A172 (cell line): ENCODE results near the gene OLFM1. TPM values are rescaled to one million over a fixed set of nuclear protein-coding genes. Genes with fewer than 3 reads are reported as not detected.
"Not testable (repeated sequence)": the region's sequence is repeated elsewhere in the genome, so short reads cannot be mapped to it uniquely, and the experiment has no call there.

Experiments used
- DNase-seq: peaks from one replicate; pipeline ENCODE4 v3.0.0-alpha.2; 2015; ENCODE audit warnings: low spot score
- total RNA-seq: library from RNA; depleted of rRNA; stranded (reverse); fragments of >200 nt; shearing (Covaris generic); gene quantifications from 2 replicates; pipeline ENCODE4 v1.2.3, GENCODE V29; 2014

Gene OLFM1
- total RNA-seq, 1 experiment from 2014 or later, result 65.4 TPM

DNA sequence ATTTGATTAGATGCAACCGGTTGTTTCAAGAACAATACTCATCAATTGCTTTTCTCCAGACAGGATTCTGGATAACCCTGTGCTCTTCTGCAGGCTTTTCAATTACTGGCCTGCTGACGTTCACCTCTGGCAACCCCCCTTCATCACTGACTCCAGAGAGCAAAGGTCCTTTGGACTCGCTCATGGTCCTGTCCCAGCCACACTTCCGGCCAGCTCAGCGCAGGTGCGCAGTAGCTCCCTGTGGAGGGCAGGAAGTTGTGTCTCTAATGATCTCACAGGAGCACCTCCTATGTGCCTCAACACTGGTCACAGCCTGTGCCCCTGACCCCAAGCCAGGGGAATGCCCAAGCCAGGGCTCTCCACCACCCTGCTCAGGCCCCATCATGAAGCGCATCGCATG lies 44.0 kb downstream of the OLFM1 start:
- no peak for DNase-seq

DNA sequence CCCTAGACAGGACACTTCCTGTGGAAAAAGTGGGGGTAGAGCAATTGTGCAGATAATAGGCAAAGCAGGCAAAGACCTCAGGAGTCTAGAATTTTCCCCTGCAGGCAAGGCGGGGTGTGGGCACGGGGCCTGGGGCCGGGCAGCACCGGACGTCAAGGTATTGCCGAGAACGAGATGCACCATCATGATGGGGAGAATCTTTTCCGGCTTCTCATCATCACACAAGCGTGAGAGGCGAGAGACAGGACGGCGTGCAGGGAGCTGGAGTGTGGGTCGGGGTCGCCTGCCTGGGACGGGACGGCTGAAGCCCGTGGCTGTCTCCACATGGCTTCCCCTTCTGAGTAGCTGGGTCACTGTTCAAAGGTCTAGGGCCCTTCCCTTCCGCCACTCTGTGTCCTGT lies 44.5 kb downstream of the OLFM1 start:
- no peak for DNase-seq

DNA sequence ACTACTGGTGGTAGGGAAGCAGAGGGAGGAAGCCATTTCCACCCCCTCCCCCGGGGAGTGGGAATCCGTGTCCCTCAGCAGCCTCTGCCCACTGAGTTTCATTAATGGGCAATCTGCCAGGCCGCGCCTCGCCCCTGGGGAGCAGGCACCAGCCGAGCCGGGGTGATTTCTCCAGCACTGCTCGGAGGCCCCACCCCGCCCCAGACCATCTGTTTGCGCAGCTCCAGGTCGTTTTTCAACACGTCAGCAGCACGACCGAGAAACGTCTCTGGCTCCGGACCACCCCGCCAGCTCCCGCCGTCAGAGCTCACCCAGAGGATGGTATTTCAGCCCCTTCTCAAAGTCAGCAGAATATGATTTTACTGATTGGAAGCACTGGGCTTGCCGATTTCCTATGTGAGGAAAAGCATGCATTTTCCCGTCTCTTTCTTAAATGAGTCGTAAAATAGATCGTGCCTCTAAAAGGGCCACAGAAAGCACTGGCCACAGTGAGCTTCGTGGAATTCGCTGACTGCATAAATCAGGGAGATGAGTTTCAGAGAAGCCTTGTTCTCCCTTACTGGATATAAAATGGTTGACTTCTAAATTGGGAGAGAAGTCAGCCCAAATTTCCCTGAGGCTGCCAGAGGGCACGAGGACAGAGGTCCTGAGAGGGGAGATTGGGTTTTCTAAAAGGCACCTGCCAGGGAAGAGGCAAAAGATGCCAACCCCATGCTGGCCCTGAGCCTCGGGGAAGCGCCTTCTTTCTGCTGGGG lies 47.0 kb downstream of the OLFM1 start:
- DNase-seq, result no peak

DNA sequence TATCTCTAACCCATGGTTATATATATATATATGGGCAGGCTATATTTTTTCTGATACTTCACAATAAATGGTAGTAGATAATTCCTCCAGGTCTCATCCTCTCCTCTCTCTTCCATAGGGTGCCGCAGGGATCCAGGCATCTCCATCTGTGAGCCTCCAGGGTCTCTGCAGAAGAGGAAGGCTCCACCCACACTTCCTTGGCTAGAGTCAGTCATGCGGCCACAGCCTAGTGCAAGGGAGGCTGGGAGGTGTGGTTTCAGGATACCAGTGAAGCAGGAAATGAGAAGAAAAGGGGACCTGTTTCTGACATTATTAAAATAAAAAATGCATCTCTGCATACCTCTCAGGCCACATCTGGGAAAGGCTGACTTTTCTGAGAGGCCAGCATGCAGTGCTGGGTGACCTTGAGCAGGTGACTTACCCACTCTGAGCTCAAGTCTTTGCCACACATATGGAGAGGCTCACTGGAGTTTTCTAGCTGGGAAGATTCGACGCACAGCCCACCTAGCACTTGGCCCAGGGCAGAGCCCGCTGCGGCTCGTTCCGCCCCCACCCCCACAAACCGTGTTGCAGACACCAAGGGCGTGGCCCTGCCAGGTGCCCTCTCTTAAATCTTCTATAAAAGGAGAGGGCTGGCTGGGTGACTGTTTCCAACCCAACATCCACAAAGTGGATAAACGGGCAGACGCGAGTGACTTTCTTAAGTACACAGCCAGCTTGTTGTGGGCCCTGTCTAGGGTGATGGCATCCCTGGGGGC lies 47.9 kb downstream of the OLFM1 start:
- no peak for DNase-seq

DNA sequence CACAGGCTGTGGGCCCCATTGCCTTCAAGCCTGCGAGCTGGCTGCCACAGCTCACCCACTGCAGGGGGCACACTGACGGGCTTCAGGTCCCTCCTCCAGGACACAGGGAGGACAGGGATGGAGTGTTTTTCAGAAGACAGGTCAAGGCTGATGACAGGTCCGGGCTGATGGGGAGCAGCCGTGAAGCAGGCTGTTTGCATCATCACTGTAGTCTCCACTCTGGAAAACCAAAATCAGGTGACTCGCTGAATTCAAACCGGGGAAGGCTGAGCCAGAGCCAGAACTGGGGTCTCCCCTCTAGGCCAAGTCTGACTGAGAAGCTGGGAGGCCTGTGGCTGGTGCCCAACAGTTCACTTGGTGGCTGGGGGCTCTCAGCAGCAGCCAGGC lies 48.5 kb downstream of the OLFM1 start:
- no peak for DNase-seq

DNA sequence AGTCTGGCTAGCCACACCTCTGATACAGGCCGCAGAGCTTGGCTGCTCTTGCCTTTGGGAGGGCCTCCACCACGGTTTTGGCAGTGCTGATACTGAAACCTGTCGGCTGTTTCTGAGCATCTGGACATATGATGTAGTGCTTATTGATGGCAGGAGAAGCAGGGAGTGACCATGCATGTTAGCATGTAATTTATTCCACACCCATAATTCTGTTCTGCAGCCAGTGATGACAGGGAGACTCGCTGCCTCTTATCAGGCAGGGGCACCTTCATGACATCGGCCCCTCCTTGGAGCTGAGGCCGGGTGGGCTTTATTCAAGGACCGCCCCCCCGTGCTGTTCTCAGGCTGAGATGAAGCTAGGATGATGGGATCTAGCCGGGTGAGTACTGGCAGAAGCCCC lies 49.0 kb downstream of the OLFM1 start:
- DNase-seq, result no peak

DNA sequence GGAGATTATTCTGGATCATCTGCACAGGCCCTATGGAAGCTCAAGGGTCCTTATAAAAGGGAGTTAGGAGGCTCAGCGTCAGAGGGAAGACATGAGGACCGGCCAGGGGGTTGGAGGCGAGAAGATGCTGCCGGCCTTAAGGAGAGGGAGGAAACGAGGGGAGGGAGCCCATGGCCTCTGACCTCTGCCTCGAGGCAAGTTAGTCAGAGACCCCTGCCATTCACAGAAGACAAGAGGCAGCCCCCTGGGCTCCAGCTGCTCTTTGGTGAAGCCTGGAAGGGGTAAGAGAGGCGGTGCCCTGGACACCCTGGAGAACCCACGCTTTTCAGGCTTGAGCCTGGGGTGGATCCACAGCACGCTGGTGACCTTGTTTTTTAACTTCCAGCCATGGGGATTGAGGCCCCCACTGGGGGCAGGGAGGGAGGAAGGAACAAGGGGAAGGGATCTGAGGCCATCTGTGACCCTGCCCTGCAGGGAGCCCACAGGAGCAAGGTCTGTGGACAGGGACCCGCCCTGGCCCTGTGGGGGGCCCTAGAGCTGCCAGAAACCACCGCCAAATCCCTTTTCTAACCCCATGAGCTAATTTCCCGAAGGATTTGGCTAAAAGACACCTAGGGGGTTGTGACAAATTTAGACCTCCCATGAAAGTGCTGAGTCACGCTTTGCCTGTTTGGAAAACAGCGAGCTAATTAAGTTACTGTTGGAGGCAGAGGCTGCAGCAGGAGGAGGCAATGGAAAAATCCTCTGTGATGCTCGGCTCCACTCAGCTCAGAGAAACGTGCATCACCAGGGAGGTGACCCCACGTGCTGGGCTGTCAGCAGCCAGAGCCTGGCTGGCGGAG lies 49.7 kb downstream of the OLFM1 start:
- peak; percentile 91 for DNase-seq

DNA sequence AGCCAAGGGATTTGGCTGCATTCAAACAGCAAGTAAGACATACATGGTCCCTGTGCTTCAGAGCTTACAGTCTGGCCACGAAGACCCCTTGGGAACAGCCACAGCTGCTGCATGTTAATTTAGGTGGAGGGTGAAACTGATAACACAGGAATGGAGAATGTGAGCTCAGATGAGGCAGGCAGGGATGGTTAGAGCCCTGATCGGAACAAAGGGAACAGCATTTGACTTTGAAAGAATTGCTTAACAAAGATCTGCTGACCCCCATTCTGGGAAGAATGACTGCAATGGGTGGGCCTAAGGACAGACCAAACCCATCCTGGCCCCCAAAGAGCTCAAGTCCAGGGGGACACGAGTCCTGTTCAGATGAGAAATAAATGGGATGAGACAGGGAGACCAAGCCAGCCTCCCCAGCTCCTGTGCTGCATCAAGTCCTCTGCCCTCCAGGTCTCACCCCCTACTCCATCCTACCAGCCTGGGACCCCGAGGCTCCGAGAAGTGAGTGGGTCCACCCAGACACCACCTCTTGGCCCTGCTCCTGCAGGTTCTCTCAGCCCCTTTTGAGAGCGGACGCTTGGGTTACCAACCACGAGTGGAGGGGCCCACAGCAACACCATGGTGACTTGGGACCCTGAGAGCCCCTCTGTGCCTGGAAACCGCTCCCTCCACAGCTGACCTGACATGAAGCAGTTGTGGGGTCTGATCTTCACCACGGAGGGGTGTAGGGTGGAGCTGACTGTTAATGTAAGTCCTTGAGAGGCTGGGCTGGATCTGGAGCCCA lies 50.8 kb downstream of the OLFM1 start:
- DNase-seq, result no peak

DNA sequence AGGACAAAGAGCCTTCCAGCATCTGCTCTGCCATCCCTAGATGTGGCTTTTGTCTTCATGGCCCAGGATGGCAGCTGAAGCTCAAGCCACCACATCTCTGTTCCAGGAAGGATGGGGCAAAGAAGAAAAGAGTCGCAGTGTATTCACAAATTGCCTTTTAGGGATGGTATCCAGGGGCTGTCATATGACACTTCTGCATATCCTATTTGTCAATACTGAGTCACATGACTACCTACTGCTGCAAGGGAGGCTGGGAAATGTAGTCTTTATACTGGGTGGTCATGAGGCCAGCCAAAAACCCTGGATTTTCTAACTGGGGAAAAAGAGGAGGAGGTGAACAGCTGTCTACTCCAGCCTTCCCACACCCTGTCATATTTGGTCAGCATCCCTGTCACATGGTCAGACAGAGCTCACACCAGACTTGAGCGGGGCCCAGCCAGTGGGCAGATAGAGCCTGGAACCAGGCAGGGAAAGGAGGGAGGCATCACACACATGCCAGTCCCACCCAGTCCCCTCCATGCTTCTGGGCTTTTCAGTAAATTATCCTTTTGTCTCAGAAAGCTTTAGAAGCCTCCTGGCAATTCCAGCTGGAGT lies 52.0 kb downstream of the OLFM1 start:
- no peak for DNase-seq

DNA sequence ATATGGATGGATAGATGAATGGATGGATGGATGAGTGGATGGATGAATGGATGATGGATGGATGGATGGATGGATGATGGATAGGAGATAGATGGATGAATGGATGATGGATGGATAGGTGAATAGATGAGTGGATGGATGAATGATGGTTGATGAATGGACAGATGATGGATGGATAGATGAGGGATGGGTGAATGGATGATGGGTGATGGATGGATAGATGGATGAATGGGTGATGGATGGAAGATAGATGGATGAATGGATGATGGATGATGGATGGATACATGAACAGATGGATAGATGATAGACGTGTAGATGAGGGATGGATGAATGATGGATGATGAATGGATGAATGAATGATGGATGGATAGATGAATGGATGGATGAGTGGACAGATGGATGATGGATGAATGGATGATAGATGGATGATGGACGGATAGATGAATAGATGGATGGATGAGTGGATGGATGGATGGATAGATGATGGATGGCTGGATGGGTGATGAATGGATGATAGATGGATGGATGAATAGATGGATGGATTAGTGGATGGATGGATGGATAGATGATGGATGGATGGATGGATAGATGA lies 53.8 kb downstream of the OLFM1 start:
- no peak for DNase-seq

DNA sequence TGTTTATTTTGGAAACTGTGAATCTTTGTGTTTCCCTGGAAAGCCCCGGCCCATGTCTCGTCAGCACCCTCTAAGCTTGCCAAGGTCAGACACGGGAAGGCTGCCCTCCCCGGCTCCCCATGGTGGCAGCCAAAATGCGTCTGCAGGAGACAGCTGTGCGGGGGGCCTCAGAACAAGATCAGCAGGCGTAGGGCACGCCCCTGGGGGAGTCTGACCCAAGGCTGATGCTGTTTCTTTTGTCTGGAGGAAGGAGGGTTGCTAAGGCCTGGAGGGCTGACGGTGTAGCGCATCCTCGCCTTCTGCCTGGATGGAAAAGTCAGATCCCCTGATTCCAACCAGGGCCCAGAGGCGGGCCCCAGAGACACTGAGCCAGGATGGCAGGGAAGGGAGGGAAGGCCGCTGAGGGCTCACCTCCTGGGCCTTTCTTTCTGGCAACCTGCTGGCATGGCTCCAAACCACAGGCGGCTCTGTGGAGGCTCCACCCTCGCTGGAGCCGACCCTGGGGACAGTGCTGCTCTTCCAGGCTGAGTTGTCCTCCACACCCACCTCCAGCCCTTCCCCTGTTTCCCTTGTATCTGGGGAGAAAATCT lies 57.2 kb downstream of the OLFM1 start:
- DNase-seq, result peak; percentile 86

DNA sequence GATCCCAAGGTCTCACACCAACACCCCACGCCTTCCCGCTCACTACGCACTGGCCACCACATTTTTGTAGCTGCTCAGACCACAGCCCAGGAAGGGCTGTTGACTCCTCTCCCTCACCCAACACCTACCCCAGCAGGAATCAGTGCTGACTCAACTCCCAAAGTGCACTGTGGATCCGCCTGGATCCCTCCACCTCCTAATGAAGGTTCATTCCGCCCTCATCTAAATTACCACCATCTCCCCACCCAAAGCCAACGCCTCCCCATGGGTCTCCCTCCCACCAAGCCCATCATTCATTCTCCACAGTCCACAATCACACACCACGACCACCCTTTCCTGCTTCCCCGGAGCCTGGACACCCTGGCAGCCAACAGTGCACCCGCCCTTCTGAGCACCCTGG lies 57.8 kb downstream of the OLFM1 start:
- DNase-seq, result peak; percentile 68

DNA sequence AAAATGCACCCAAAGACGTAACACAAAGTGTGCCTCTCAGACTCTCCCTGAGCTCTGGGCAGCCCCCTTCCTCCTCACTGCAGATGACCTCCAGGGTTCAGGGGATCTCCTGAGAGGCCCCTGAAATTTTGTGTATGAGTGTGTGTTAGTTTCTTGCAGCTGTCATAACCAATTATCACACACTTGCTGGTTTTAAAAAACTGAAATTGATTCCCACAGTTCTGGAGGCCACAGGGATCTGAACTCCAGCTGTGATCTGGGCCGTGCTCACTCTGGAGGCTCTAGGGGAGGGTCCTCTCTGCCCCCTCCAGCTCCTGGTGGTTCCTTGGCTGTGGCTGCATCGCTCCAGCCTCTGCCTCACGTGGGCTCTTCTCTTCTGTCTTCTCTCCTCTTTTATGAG lies 58.8 kb downstream of the OLFM1 start:
- no peak for DNase-seq

DNA sequence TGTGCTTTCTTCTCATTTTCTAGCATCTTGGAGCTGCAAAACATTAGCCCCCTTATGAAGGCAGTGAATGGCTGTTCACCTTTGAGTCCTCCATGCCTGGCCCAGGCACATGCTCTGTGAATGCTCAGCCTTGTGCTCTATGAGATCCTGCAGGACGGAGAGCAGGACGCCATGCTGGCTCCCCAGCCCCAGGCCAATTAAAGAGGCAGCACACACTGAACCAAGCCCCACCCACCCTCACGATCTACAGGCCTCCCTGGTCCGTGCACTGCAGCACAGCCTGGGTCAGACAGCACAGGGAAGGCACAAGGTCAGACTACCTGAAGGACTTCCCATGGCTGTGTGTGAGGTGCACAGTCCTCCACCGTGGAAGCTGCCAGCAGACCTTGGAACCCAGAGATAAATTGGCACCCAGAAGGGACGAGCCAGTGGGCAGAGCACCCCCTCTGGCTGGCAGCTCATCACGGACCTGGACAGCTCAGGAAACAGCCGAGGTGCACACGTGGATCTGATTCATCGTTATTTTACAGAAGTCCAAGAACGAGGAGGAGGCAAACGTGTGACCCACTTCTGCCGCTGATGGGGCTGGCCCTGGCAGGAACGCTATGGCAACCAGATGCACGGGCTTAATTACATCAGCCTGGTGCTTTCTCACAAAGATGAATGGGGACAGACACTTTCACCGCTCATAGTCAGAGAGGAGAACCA lies 59.5 kb downstream of the OLFM1 start:
- DNase-seq, result peak; percentile 87

DNA sequence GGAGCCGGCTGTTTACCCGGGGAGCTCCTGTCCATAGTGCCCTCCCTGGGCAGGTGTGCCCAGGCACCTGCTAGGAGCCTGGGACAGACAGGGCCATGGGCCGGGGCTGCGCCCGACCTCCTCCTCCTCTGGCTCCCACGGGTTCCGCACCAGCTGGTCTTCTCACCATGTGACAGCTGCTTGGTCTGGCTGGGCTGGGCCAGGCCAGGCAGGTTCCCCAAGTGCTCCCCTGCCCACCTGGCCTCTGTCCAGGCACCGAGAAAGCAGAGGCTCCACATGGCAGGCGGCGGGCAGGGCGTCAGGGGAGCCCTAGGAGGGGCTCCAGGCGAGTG lies 60.0 kb downstream of the OLFM1 start:
- no peak for DNase-seq

DNA sequence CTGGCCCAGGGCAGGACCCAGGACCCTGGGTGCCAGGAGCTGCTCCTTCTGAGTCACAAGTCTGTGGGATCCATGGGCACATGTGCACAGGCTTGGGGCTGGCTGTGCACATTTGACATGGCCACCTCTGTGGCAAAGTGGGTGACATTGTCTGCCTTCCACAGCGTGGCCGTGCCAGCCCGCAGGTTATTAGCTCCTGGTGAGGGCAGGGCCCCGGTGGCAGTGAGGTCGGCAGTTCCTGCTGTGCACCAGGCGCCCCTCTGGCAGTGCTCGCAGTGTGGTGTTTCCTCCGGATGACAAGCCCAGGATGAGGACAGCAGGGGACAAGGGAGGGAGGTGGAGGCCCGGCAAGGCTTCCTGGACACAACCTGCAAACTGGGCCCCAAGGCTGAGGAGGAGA lies 60.5 kb downstream of the OLFM1 start:
- no peak for DNase-seq

DNA sequence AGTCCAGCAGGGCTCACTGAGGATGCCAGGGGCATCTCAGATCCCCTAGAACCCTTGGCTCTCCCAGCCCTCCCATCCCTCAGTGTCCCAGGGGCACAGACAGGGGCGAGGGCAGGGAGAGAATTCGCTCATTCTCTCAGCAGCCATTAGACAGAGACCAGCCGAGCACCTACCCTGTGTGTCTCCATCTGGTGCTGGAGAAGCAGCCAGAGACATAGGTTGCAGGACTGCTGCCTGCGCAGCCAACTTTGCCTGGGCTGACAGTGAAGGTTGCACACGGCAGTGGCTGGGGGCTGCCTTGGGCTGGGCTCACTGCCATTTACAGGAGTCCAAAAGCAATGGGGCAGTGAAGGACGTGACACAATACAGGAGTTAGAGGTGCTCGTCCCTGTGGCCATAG lies 60.9 kb downstream of the OLFM1 start:
- DNase-seq, result no peak

DNA sequence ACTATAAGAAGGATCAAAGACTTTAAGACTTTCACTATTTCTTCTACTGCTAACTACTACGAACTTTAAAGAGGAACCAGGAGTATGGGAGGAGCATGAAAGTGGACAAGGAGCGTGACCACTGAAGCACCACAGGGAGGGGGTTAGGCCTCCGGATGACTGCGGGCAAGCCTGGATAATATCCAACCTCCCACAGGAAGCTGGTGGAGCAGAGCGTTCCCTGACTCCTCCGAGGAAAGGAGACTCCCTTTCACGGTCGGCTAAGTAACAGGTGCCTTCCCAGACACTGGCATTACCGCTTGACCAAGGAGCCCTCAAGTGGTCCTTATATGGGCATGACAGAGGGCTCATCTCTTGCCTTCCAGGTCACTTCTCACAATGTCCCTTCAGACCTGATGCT lies 62.4 kb downstream of the OLFM1 start:
- not testable (repeated sequence) for DNase-seq

DNA sequence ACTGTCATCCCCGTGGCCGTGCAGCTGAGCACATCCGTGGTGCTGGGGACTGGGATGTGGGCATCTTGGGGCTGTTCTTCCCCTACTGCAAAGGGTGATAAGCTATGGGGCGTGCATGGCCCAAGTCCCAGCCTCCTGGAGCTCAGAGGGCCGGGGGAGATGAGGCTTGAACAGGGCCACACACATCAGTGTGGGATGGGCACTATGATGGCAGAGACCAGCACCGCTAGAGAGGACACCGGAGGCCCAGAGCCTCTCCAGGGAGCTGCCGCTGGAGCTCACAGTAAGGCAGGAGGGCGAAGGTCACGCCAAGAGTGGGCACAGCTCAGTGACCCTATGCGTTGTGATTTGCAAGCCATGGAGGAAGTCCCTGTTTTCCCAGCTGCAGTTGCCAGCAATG lies 63.5 kb downstream of the OLFM1 start:
- DNase-seq, result no peak
